A549 (cell line): ENCODE data around the gene B3GNT3.

Experiments
- CEBPB ChIP-seq, 2 experiments: fragments of >200 bp in 1 of 2; sonication (Bioruptor Twin) in 1 of 2; formaldehyde crosslinking in 1 of 2; IDR thresholded peaks; 2 replicates each; pipeline ENCODE4 v1.6.1; 2012 to 2016
- CTCF ChIP-seq: fragments of >200 bp; sonication (Bioruptor Twin); formaldehyde crosslinking; IDR thresholded peaks from 3 replicates; pipeline ENCODE4 v1.5.1; 2016
- EP300 ChIP-seq, 2 experiments: fragments of >200 bp; sonication (Bioruptor Twin); formaldehyde crosslinking; IDR thresholded peaks; 2 replicates in 1 of 2; 3 replicates in 1 of 2; pipeline ENCODE4 v1.6.1; 2016 to 2017
- HMGXB4 ChIP-seq: fragments of 250-450 bp; sonication (Bioruptor Pico); IDR thresholded peaks from 2 replicates; pipeline ENCODE4 v1.5.0; 2021; ENCODE audit warnings: mild to moderate bottlenecking, moderate library complexity, borderline replicate concordance
- MYC ChIP-seq: IDR thresholded peaks from 2 replicates; pipeline ENCODE4 v1.6.1; 2012; ENCODE audit warnings: mild to moderate bottlenecking, inconsistent platforms, low read length, improper control_type of control experiment, borderline replicate concordance
- POLR2A ChIP-seq: IDR thresholded peaks from 2 replicates; pipeline ENCODE4 v1.6.1; 2012; ENCODE audit warnings: mild to moderate bottlenecking, low read length
- SREBF2 ChIP-seq: fragments of 450-650 bp; IDR thresholded peaks from 2 replicates; pipeline ENCODE4 v1.6.1; 2014; ENCODE audit warnings: mild to moderate bottlenecking, moderate library complexity
- USF2 ChIP-seq: fragments of 450-650 bp; IDR thresholded peaks from 2 replicates; pipeline ENCODE4 v1.6.1; 2014; ENCODE audit warnings: antibody characterized with exemption

GRCh38 chr19:17826508-17827056 lies 31.6 kb downstream of the B3GNT3 start:
- TF ChIP-seq CTCF, result no peak
- no peak for TF ChIP-seq SREBF2
- TF ChIP-seq POLR2A, result no peak
- no peak for TF ChIP-seq HMGXB4 (CRISPR knock-in tag)
- TF ChIP-seq MYC, result no peak
- no peak for TF ChIP-seq USF2
- TF ChIP-seq CEBPB (IDR thresholded peaks at IDR 0.05), result no peak
- no peak for TF ChIP-seq EP300 (IDR thresholded peaks at IDR 0.05)
